HepG2 (cell line): ENCODE measurements around the gene MEX3C.

ENCODE experiments used
- CEBPB ChIP-seq: IDR thresholded peaks from 2 replicates; pipeline ENCODE4 v1.6.1; 2011; ENCODE audit warnings: low read depth, low read length, improper control_type of control experiment, borderline replicate concordance
- CTCF ChIP-seq: sonication (generic); formaldehyde crosslinking; IDR thresholded peaks from 2 replicates; pipeline ENCODE4 v1.5.0; 2020; ENCODE audit warnings: mild to moderate bottlenecking, missing genetic modification reagents, moderate library complexity
- HNF4G ChIP-seq, 2 experiments: sonication (generic) in 1 of 2; formaldehyde crosslinking in 1 of 2; IDR thresholded peaks; 2 replicates each; pipeline versions ENCODE4 v1.4.0 to v1.6.1; 2011 to 2020; ENCODE audit warnings: borderline replicate concordance in 2 of 2, low read depth in 2 of 2, mild to moderate bottlenecking in 2 of 2, low read length in 1 of 2, missing genetic modification reagents in 1 of 2, moderate library complexity in 1 of 2
- STAG1 ChIP-seq: sonication (generic); formaldehyde crosslinking; IDR thresholded peaks from 2 replicates; pipeline ENCODE4 v1.4.0; 2020; ENCODE audit warnings: missing genetic modification reagents
- ZNF879 ChIP-seq: sonication (generic); formaldehyde crosslinking; IDR thresholded peaks from 2 replicates; pipeline ENCODE4 v1.8.1; 2023; ENCODE audit warnings: missing genetic modification reagents

GRCh38 chr18:51185075-51185474 lies 12.4 kb downstream of the MEX3C start:
- TF ChIP-seq ZNF879 (CRISPR knock-in tag): no peak
- TF ChIP-seq STAG1 (CRISPR knock-in tag): no peak
- TF ChIP-seq HNF4G (IDR thresholded peaks at IDR 0.05; ENCODE audit: borderline replicate concordance, low read depth, low read length): no peak
- TF ChIP-seq HNF4G (CRISPR knock-in tag; IDR thresholded peaks at IDR 0.05; ENCODE audit: borderline replicate concordance, low read depth): no peak
- TF ChIP-seq CEBPB: no peak
- no peak for TF ChIP-seq CTCF (CRISPR knock-in tag)
